ENCODE results near the gene PNPLA8. TPM values are rescaled to one million over a fixed set of nuclear protein-coding genes. Genes with fewer than 3 reads are reported as not detected.
A peak's percentile ranks its signal among the peaks of the same experiment; 100 is the strongest.
"Not testable (repeated sequence)": the region's sequence is repeated elsewhere in the genome, so short reads cannot be mapped to it uniquely, and the experiment has no call there.

Gene PNPLA8
- total and polyA plus RNA-seq, 4 donors = 14.7 to 30.3 (median 23.0) TPM

DNA sequence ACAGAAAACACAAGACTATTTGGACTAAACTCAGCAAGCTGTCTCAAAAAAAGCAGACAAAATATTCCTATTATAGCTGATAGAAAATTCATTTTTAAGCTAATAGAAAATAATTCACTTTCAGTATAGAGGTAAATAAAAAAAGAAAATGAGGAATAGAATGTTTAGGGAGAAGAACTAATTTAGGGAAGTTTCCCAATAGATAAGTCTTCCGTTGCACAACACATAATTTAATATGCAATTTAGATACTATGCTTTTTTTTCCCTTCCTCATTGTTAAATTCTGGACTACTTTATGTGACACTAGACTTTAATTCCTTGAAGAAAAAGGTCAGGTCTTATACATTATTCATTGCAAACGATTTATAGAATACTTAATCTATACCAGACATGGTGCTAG lies 10.3 kb downstream of the PNPLA8 start:
- Histone ChIP-seq H3K36me3 (ENCODE audit: control insufficient read depth in 4 of 4, insufficient read depth in 3 of 4, low read depth in 1 of 4, low read length in 3 of 4) (peaks cover 1 to 25% (median 22%) of the 10 kb centered on the region in 4 donors), H3K27me3 (ENCODE audit: control insufficient read depth in 4 of 4, insufficient read depth in 4 of 4, low read length in 3 of 4) (no peaks in the 10 kb centered on the region), H3K9me3 (ENCODE audit: control insufficient read depth in 4 of 4, low read length in 3 of 4) (peaks cover 0 to 1% (median 0%) of the 10 kb centered on the region in 4 donors), H3K27ac (ENCODE audit: low read depth in 1 of 2, low read length in 2 of 2) (no peak overlapping the region), H3K4me3 (ENCODE audit: low read depth in 1 of 3, low read length in 3 of 3) (no peak overlapping the region), H3K4me1 (ENCODE audit: control insufficient read depth in 4 of 4, insufficient read depth in 4 of 4, low read length in 3 of 4) (peaks cover 3 to 16% (median 12%) of the 10 kb centered on the region in 4 donors), H3K9ac (ENCODE audit: low read depth in 1 of 2, low read length in 2 of 2) (no peak overlapping the region)
- WGBS = 79% methylated on average over 2 of the region's 2 CpGs
- no peak for DNase-seq (ENCODE audit: low spot score)
- TF ChIP-seq, protein P1, sequence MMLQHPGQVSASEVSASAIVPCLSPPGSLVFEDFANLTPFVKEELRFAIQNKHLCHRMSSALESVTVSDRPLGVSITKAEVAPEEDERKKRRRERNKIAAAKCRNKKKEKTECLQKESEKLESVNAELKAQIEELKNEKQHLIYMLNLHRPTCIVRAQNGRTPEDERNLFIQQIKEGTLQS (IDR thresholded peaks at IDR 0.05) = no peak

DNA sequence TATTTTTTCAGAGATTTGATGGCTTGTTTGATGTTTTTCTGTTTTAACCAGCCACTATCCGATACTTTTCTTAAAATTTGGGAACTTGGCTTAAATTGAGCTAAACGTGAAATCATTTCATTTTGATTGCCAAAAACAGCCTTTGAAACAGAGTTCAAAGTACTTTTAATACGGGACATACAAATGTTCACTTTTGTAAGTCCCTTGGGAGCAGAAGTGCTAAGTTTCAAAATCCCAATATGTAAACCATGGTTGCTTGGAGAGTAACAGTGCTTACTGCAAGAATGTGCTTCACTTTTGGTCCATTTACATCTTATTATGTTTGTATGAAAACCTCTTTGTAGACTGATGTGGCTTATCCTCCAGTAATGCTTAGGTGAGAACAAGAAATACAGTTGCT lies 10.9 kb downstream of the PNPLA8 start:
- Histone ChIP-seq H3K27ac (ENCODE audit: low read depth in 1 of 2, low read length in 2 of 2) (no peak overlapping the region), H3K36me3 (ENCODE audit: control insufficient read depth in 4 of 4, insufficient read depth in 3 of 4, low read depth in 1 of 4, low read length in 3 of 4) (peaks cover 1 to 28% (median 25%) of the 10 kb centered on the region in 4 donors)

DNA sequence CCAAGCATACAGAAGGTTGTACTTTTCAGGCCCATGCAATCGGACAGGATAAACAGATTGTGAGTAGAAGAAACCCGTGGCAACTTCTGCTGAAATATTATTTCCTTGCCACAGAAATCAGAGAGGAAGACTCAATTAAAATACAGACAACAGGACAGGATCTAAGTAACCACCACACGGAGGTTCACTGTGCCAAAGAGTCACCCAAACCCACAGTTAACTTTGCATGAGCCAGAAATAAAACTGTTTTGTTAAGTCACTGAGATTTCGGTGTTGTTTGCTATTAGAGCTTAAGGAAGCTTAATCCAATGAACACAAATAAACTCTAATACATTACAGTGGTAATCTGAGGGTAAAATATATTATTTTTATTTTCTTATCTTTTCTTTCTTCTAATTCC lies 14.0 kb downstream of the PNPLA8 start:
- H3K9me3 ChIP-seq (ENCODE audit: control insufficient read depth in 4 of 4, low read length in 3 of 4) = no peaks in the 10 kb centered on the region
- no peak overlapping the region for H3K9ac ChIP-seq (ENCODE audit: low read depth in 1 of 2, low read length in 2 of 2)
- no peaks in the 10 kb centered on the region for H3K27me3 ChIP-seq (ENCODE audit: control insufficient read depth in 4 of 4, insufficient read depth in 4 of 4, low read length in 3 of 4)
- peaks cover 3 to 16% (median 12%) of the 10 kb centered on the region in 4 donors for H3K4me1 ChIP-seq (ENCODE audit: control insufficient read depth in 4 of 4, insufficient read depth in 4 of 4, low read length in 3 of 4)
- peaks cover 1 to 15% (median 15%) of the 10 kb centered on the region in 4 donors for H3K36me3 ChIP-seq (ENCODE audit: control insufficient read depth in 4 of 4, insufficient read depth in 3 of 4, low read depth in 1 of 4, low read length in 3 of 4)
- no peak for DNase-seq (ENCODE audit: low spot score)
- no peak for TF ChIP-seq EGR1 (IDR thresholded peaks at IDR 0.05; ENCODE audit: low read depth in 2 of 2)
- no peak for TF ChIP-seq JUND (IDR thresholded peaks at IDR 0.05)
- TF ChIP-seq, protein P2, sequence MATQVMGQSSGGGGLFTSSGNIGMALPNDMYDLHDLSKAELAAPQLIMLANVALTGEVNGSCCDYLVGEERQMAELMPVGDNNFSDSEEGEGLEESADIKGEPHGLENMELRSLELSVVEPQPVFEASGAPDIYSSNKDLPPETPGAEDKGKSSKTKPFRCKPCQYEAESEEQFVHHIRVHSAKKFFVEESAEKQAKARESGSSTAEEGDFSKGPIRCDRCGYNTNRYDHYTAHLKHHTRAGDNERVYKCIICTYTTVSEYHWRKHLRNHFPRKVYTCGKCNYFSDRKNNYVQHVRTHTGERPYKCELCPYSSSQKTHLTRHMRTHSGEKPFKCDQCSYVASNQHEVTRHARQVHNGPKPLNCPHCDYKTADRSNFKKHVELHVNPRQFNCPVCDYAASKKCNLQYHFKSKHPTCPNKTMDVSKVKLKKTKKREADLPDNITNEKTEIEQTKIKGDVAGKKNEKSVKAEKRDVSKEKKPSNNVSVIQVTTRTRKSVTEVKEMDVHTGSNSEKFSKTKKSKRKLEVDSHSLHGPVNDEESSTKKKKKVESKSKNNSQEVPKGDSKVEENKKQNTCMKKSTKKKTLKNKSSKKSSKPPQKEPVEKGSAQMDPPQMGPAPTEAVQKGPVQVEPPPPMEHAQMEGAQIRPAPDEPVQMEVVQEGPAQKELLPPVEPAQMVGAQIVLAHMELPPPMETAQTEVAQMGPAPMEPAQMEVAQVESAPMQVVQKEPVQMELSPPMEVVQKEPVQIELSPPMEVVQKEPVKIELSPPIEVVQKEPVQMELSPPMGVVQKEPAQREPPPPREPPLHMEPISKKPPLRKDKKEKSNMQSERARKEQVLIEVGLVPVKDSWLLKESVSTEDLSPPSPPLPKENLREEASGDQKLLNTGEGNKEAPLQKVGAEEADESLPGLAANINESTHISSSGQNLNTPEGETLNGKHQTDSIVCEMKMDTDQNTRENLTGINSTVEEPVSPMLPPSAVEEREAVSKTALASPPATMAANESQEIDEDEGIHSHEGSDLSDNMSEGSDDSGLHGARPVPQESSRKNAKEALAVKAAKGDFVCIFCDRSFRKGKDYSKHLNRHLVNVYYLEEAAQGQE (IDR thresholded peaks at IDR 0.05) = no peak
- TF ChIP-seq, protein P3, sequence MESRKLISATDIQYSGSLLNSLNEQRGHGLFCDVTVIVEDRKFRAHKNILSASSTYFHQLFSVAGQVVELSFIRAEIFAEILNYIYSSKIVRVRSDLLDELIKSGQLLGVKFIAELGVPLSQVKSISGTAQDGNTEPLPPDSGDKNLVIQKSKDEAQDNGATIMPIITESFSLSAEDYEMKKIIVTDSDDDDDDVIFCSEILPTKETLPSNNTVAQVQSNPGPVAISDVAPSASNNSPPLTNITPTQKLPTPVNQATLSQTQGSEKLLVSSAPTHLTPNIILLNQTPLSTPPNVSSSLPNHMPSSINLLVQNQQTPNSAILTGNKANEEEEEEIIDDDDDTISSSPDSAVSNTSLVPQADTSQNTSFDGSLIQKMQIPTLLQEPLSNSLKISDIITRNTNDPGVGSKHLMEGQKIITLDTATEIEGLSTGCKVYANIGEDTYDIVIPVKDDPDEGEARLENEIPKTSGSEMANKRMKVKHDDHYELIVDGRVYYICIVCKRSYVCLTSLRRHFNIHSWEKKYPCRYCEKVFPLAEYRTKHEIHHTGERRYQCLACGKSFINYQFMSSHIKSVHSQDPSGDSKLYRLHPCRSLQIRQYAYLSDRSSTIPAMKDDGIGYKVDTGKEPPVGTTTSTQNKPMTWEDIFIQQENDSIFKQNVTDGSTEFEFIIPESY (IDR thresholded peaks at IDR 0.05) = no peak
- TF ChIP-seq, protein P4, sequence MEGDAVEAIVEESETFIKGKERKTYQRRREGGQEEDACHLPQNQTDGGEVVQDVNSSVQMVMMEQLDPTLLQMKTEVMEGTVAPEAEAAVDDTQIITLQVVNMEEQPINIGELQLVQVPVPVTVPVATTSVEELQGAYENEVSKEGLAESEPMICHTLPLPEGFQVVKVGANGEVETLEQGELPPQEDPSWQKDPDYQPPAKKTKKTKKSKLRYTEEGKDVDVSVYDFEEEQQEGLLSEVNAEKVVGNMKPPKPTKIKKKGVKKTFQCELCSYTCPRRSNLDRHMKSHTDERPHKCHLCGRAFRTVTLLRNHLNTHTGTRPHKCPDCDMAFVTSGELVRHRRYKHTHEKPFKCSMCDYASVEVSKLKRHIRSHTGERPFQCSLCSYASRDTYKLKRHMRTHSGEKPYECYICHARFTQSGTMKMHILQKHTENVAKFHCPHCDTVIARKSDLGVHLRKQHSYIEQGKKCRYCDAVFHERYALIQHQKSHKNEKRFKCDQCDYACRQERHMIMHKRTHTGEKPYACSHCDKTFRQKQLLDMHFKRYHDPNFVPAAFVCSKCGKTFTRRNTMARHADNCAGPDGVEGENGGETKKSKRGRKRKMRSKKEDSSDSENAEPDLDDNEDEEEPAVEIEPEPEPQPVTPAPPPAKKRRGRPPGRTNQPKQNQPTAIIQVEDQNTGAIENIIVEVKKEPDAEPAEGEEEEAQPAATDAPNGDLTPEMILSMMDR (IDR thresholded peaks at IDR 0.05; ENCODE audit: low read depth, low read length, missing input control) = no peak
- no peak for TF ChIP-seq GABPA (IDR thresholded peaks at IDR 0.05 in 1 of 2, conservative IDR thresholded peaks at IDR 0.05 in 1 of 2)
- H3K27ac ChIP-seq (ENCODE audit: low read depth in 1 of 2, low read length in 2 of 2) = no peak overlapping the region
- no peak overlapping the region for H3K4me3 ChIP-seq (ENCODE audit: low read depth in 1 of 3, low read length in 3 of 3)
- WGBS = 95% methylated on average over 4 of the region's 4 CpGs

More for the DNA sequence above, 10.9 kb downstream of the PNPLA8 start:
- Histone ChIP-seq H3K4me3 (ENCODE audit: low read depth in 1 of 3, low read length in 3 of 3) (no peak overlapping the region), H3K9ac (ENCODE audit: low read depth in 1 of 2, low read length in 2 of 2) (no peak overlapping the region), H3K9me3 (ENCODE audit: control insufficient read depth in 4 of 4, low read length in 3 of 4) (peaks cover 0 to 1% (median 0%) of the 10 kb centered on the region in 4 donors), H3K4me1 (ENCODE audit: control insufficient read depth in 4 of 4, insufficient read depth in 4 of 4, low read length in 3 of 4) (peaks cover 3 to 16% (median 12%) of the 10 kb centered on the region in 4 donors), H3K27me3 (ENCODE audit: control insufficient read depth in 4 of 4, insufficient read depth in 4 of 4, low read length in 3 of 4) (no peaks in the 10 kb centered on the region)
- no peak for DNase-seq (ENCODE audit: low spot score)
- 36% methylated on average over 3 of the region's 3 CpGs for WGBS
- TF ChIP-seq YY1 (IDR thresholded peaks at IDR 0.05) = no peak
- no peak for TF ChIP-seq RAD21 (IDR thresholded peaks at IDR 0.05)
- TF ChIP-seq, protein P5, sequence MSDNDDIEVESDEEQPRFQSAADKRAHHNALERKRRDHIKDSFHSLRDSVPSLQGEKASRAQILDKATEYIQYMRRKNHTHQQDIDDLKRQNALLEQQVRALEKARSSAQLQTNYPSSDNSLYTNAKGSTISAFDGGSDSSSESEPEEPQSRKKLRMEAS (IDR thresholded peaks at IDR 0.05) = peak; percentile 13
- peak; percentile 97 to 98 for TF ChIP-seq HNF4A (conservative IDR thresholded peaks at IDR 0.05)
- TF ChIP-seq JUND (IDR thresholded peaks at IDR 0.05) = peak in 1 of 2 donors; percentile 27
- TF ChIP-seq RXRA (IDR thresholded peaks at IDR 0.05) = peak; percentile 16 to 44
- peak; percentile 60 for TF ChIP-seq SP1 (IDR thresholded peaks at IDR 0.05)
- TF ChIP-seq HNF4G (IDR thresholded peaks at IDR 0.05) = peak; percentile 71
- TF ChIP-seq EGR1 (IDR thresholded peaks at IDR 0.05; ENCODE audit: low read depth in 2 of 2) = no peak

DNA sequence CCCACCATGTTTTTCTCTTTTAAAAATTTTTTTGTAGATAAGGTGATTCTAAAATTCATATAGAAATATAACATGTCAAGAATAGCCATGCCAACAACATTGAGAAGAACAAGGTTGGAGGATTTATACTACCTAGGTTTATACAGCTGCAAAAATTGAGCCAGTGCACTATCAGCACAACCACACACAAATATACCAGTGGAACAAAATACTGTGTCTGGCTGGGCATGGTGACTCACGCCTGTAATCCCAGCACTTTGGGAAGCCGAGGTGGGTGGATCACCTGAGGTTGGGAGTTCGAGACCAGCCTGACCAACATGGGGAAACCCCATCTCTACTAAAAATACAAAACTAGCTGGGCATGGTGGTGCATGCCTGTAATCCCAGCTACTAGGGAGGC lies 21.4 kb downstream of the PNPLA8 start:
- DNase-seq (ENCODE audit: low spot score); H3K27me3 ChIP-seq (ENCODE audit: control insufficient read depth in 4 of 4, insufficient read depth in 4 of 4, low read length in 3 of 4); H3K9ac ChIP-seq (ENCODE audit: low read depth in 1 of 2, low read length in 2 of 2); H3K27ac ChIP-seq (ENCODE audit: low read depth in 1 of 2, low read length in 2 of 2); H3K4me3 ChIP-seq (ENCODE audit: low read depth in 1 of 3, low read length in 3 of 3); H3K4me1 ChIP-seq (ENCODE audit: control insufficient read depth in 4 of 4, insufficient read depth in 4 of 4, low read length in 3 of 4); H3K9me3 ChIP-seq (ENCODE audit: control insufficient read depth in 4 of 4, low read length in 3 of 4): not testable (repeated sequence)
- 96% methylated on average over 3 of the region's 3 CpGs for WGBS
- peaks cover 3 to 14% (median 9%) of the 10 kb centered on the region in 4 donors for H3K36me3 ChIP-seq (ENCODE audit: control insufficient read depth in 4 of 4, insufficient read depth in 3 of 4, low read depth in 1 of 4, low read length in 3 of 4)
